Activated effector memory CD4-positive, alpha-beta T cell treated with Interleukin-2 at 50 U/mL for 16 hours (primary cell): Measurements from ENCODE around the gene USP38.
"Not testable (repeated sequence)": the region's sequence is repeated elsewhere in the genome, so short reads cannot be mapped to it uniquely, and the experiment has no call there.

Experiments used
- DNase-seq: peaks from one replicate; pipeline ENCODE4 v3.0.0-alpha.2; 2020

USP38 gene

GRCh38 chr4:143184503-143185252, at the start of gene USP38:
USP38 (plus strand) TSS chr4:143184917; CDS start chr4:143185451, 534 bp downstream.
- DNase-seq, result peak; percentile 80

DNA sequence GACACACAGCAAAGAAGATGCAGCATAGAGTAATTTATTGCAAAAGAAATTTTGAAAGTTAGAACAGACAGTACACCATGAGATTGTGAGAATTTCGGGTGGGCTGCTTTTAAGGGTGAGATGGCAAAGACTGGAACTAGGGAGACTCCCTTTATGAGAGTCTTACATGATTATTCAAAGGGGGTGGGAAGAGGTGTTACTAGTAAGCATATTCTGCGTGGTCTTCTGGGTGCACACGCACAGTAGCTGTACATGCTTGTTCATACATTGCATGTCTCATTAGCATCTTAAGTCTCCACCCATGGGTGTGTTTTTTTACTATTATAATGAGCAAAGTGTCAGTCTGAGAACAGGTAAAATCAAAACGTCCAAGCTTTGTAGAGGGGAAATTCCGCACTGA, 49.4 kb upstream of the USP38 start:
- DNase-seq, result no peak

- no peak for DNase-seq
These were observed 44.0 kb upstream of the USP38 start for GRCh38 chr4:143140696-143141095.

GRCh38 chr4:143148521-143148920, 36.2 kb upstream of the USP38 start:
- no peak for DNase-seq

DNA sequence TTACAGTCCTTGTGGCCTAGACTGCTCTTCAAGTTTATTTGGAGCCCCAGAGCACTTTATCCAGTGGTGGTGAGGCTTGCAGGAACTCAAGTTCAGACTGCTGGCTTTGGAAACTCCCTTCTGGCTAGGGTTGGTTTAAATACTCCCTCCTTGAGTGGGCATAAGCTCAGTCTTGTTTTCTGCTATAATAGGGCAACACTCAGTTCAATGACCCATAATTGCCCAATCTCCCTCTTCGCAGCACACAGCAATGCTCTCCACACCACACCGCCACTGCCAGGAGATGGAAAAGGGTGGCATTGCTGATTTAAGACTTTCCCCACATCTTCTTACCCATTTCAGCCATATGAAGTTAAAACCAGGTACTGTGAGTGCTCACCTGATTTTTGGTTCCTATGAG, 27.9 kb upstream of the USP38 start:
- no peak for DNase-seq

GRCh38 chr4:143163614-143164013, 21.1 kb upstream of the USP38 start:
- DNase-seq, result no peak

DNA sequence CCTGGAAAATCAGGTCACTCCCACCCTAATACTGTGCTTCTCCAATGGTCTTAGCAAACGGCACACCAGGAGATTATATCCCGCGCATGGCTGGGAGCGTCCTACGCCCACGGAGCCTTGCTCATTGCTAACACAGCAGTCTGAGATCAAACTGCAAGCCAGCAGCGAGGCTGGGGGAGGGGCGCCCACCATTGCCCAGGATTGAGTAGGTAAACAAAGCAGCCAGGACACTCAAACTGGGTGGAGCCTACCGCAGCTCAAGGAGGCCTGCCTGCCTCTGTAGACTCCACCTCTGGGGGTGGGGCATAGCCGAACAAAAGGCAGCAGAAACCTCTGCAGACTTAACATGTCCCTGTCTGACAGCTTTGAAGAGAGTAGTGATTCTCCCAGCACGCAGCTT, 18.0 kb upstream of the USP38 start:
- not testable (repeated sequence) for DNase-seq

GRCh38 chr4:143178923-143179322, 5.8 kb upstream of the USP38 start:
- DNase-seq, result no peak

DNA sequence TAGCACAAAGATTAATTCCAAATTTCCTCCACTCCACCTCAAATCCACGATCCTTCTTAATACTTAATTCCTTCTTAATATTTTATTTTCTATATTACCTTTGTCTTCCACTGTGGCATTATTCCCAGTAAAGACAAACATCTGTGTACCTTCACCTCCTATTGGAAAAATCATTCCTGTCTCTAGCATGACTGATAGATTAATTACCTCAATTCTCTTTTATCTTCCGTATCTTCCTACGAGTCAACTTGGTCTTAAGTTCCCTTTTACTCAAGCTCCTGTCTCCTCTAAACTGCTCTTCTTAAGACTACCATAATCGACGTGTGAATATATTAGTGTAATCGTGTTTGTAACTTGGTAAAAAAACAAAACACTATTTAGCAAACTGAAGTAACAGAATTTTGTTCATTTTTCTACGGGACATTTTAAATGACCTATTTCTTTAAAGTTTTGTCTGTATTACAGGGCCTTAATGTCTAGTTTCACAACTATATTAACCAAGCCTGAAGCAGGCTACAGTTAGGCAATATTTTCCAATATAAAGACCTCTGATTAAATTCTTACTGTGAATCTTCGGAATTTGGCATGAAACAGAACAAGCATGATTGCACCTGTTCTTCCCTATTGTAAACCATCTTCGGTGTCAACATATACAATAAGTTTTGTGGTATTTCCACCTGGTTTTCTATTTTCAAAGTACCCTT, 1.1 kb upstream of the USP38 start:
- DNase-seq, result no peak

DNA sequence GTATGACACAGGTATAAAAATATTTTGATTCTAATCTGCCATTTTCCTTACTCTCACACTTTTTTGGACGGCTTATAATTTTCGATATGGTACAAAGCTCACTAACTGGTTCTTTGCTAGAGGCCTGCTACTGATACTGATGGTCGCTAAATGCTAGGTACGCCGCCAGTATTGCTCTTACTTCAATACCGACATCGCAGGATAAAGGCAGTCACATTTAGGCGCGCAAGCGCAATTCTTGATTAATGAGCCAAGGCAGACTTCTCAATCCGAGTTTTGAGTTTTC, 557 bp upstream of the USP38 start:
- DNase-seq, result no peak

GRCh38 chr4:143185253-143186107, 763 bp downstream of the USP38 start:
- peak; percentile 22 for DNase-seq

DNA sequence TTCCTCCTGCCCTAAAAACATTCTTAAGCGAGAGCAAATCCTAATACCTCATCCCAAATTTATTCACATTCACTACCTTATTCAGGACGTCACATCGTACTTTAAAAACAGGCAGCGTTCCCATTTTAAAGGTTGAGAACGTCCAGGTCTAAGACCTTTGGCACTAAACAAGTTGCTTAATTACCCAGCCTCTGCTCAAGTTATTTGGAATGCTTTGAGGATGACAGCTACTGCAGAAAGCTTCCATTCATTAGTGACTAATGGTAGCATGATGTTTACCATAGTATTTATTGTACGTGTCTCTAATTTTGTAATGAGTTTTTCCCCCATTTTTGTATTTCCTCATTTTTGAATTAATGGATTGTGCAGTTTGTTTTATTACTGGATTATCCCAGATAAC, 1.5 kb downstream of the USP38 start:
- DNase-seq, result no peak

- no peak for DNase-seq
These were observed 1.9 kb downstream of the USP38 start for GRCh38 chr4:143186649-143187048.

- DNase-seq, result no peak
These were observed 3.7 kb downstream of the USP38 start for GRCh38 chr4:143188136-143189088.

DNA sequence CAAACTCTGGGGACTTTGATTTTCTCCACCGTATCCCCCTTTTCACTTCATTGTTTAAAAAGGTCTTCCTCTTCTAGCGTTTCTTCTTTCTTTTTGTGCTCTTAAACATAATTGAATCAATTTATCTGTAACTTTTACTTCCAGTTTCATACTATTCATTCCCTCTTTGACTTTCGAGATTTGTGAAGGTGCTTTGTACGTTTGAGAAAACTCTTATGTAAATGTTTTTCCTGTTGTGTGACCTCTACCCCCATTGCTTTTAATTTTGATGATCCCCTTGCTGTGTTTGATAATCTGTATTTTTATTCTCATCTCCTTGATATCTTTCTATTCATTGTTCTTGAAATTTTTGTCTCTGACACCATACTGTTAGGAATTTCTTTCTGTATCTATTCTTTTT, 4.8 kb downstream of the USP38 start:
- no peak for DNase-seq

DNA sequence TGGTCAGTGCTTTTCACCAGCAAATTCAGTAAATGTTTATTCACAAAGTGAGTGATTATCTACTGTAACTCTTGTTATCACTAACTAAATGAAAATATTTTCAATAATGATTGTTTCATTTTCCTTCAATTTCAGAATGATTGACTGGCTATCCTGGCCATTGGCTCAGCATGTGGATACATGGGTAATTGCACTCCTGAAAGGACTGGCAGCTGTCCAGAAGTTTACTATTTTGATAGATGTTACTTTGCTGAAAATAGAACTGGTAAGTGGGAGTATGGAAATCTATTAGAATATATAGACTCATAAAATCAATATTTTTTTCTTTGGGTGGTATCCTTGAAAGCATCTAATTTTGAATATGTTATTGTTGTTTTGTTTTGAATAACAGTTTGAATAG, 10.9 kb downstream of the USP38 start:
- DNase-seq, result no peak

- no peak for DNase-seq
These were observed 11.6 kb downstream of the USP38 start for GRCh38 chr4:143196323-143196722.

- no peak for DNase-seq
These were observed 14.8 kb downstream of the USP38 start for GRCh38 chr4:143199503-143199902.

DNA sequence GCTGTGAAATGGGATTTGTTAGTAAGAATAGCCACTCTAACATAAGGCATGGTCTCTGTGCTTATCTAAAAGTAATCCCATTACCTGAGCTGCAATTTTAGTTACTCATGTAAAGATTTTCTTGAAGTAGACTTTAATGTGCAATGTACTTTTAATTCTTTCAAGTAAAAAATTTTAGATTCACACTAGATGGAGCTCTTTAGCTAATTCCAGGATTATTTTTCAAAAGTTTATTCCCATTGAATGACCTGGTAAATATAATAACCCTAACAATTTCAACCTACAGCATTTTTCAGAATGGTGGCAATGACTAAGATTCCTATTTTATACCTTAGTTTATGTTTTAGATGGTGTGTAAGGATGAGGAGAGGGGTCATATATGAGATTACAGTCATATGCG, 18.1 kb downstream of the USP38 start:
- DNase-seq, result no peak

- no peak for DNase-seq
These were observed 18.9 kb downstream of the USP38 start for GRCh38 chr4:143203577-143203976.

DNA sequence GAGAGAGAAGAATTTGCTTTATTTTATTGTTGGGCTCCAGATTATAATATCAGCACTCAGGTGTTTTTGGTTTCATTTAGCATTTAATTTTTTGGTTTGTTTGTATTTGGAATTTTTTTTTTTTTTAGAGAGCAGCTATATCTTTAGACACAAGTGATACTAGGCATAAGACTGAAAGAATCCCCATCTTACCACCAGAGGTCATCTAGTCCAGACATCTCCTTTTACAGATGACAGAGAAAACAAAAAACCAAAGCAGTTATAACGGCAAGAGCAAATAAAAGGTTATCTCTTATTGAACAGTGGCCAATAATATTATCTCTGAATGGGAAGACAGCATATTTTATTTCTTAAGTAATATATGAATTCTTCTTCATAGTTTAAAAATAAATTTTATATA, 22.8 kb downstream of the USP38 start:
- no peak for DNase-seq

- DNase-seq, result no peak
These were observed 27.8 kb downstream of the USP38 start for GRCh38 chr4:143212566-143212965.

- no peak for DNase-seq
These were observed 31.2 kb downstream of the USP38 start for GRCh38 chr4:143215873-143216272.
